ENCODE data around the gene SREK1IP1.

SREK1IP1 gene

GRCh38 chr5:64792469-64792868 lies 24.0 kb upstream of the SREK1IP1 start:
- H3K36me3 ChIP-seq (replicated peaks; ENCODE audit: insufficient read depth, low read length): 0 out of 2 replicates have a peak, but pooled peaks cover 3% of the 10 kb centered on the region
- H3K27me3 ChIP-seq (replicated peaks; ENCODE audit: insufficient read depth, low read length): no peaks in the 10 kb centered on the region
- no peaks in the 10 kb centered on the region for H3K9me3 ChIP-seq (replicated peaks; ENCODE audit: insufficient read depth, low read length)
- TF ChIP-seq CTCF (IDR thresholded peaks at IDR 0.05; ENCODE audit: low read length) (no peak), EZH2phosphoT487 (IDR thresholded peaks at IDR 0.05; ENCODE audit: low read length) (no peak), EZH2 (optimal IDR thresholded peaks at IDR 0.05; ENCODE audit: low read depth, low read length) (no peak)
- H3K9me2 ChIP-seq (replicated peaks; ENCODE audit: insufficient read depth, low read length): no peaks in the 10 kb centered on the region
- H3F3A ChIP-seq (ENCODE audit: insufficient read depth, low read length): no peaks in the 10 kb centered on the region
- DNase-seq: no peak
- no peak overlapping the region for H3K27ac ChIP-seq (ENCODE audit: low read length)
- no peak overlapping the region for H2AFZ ChIP-seq (ENCODE audit: low read length)
- no peak overlapping the region for H3K4me2 ChIP-seq (ENCODE audit: low read depth, low read length)
- no peaks in the 10 kb centered on the region for H4K20me1 ChIP-seq (ENCODE audit: insufficient read depth, low read length)
- no peaks in the 10 kb centered on the region for H3K4me1 ChIP-seq (ENCODE audit: low read length)
- no peak overlapping the region for H3K4me3 ChIP-seq (ENCODE audit: low read length)
- no peak overlapping the region for H3K9ac ChIP-seq (ENCODE audit: low read length)
- H3K79me2 ChIP-seq (ENCODE audit: low read length): no peaks in the 10 kb centered on the region

GRCh38 chr5:64790210-64790609 lies 21.7 kb upstream of the SREK1IP1 start:
- Histone ChIP-seq H3K27me3 (replicated peaks; ENCODE audit: insufficient read depth, low read length) (no peaks in the 10 kb centered on the region), H3F3A (ENCODE audit: insufficient read depth, low read length) (no peaks in the 10 kb centered on the region), H3K4me3 (ENCODE audit: low read length) (no peak overlapping the region), H3K4me2 (ENCODE audit: low read depth, low read length) (no peak overlapping the region), H2AFZ (ENCODE audit: low read length) (no peak overlapping the region), H3K27ac (ENCODE audit: low read length) (no peak overlapping the region), H4K20me1 (ENCODE audit: insufficient read depth, low read length) (no peaks in the 10 kb centered on the region), H3K36me3 (replicated peaks; ENCODE audit: insufficient read depth, low read length) (0 out of 2 replicates have a peak, but pooled peaks cover 3% of the 10 kb centered on the region), H3K9me3 (replicated peaks; ENCODE audit: insufficient read depth, low read length) (no peaks in the 10 kb centered on the region), H3K9ac (ENCODE audit: low read length) (no peak overlapping the region), H3K79me2 (ENCODE audit: low read length) (no peaks in the 10 kb centered on the region), H3K4me1 (ENCODE audit: low read length) (no peaks in the 10 kb centered on the region), H3K9me2 (replicated peaks; ENCODE audit: insufficient read depth, low read length) (no peaks in the 10 kb centered on the region)
- DNase-seq: no peak
- TF ChIP-seq CTCF (IDR thresholded peaks at IDR 0.05; ENCODE audit: low read length) (no peak), EZH2 (optimal IDR thresholded peaks at IDR 0.05; ENCODE audit: low read depth, low read length) (no peak), EZH2phosphoT487 (IDR thresholded peaks at IDR 0.05; ENCODE audit: low read length) (no peak)

- H3K4me1 ChIP-seq (ENCODE audit: low read length): no peaks in the 10 kb centered on the region
- H2AFZ ChIP-seq (ENCODE audit: low read length): no peak overlapping the region
- H4K20me1 ChIP-seq (ENCODE audit: insufficient read depth, low read length): no peaks in the 10 kb centered on the region
- H3K4me3 ChIP-seq (ENCODE audit: low read length): no peak overlapping the region
- no peaks in the 10 kb centered on the region for H3K79me2 ChIP-seq (ENCODE audit: low read length)
- no peaks in the 10 kb centered on the region for H3F3A ChIP-seq (ENCODE audit: insufficient read depth, low read length)
- no peak for DNase-seq
- H3K4me2 ChIP-seq (ENCODE audit: low read depth, low read length): no peak overlapping the region
- TF ChIP-seq EZH2phosphoT487 (IDR thresholded peaks at IDR 0.05; ENCODE audit: low read length) (no peak), EZH2 (optimal IDR thresholded peaks at IDR 0.05; ENCODE audit: low read depth, low read length) (no peak), CTCF (IDR thresholded peaks at IDR 0.05; ENCODE audit: low read length) (no peak)
- no peaks in the 10 kb centered on the region for H3K9me2 ChIP-seq (replicated peaks; ENCODE audit: insufficient read depth, low read length)
- no peak overlapping the region for H3K27ac ChIP-seq (ENCODE audit: low read length)
- H3K27me3 ChIP-seq (replicated peaks; ENCODE audit: insufficient read depth, low read length): no peaks in the 10 kb centered on the region
- no peak overlapping the region for H3K9ac ChIP-seq (ENCODE audit: low read length)
- no peaks in the 10 kb centered on the region for H3K9me3 ChIP-seq (replicated peaks; ENCODE audit: insufficient read depth, low read length)
- H3K36me3 ChIP-seq (replicated peaks; ENCODE audit: insufficient read depth, low read length): 0 out of 2 replicates have a peak, but pooled peaks cover 3% of the 10 kb centered on the region
Measured at GRCh38 chr5:64789457-64789856, 21.0 kb upstream of the SREK1IP1 start.

All from MM.1S (cell line).